HCT116 (cell line): ENCODE results near the gene PALB2. TPM values are rescaled to one million over a fixed set of nuclear protein-coding genes. Genes with fewer than 3 reads are reported as not detected.

ENCODE experiments used
- ATAC-seq: fragments of 200-7000 bp; cut with Tn5 transposase; 2 replicates; pipeline ENCODE4 v1.9.1; 2020; ENCODE audit warnings: mild to moderate bottlenecking, moderate library complexity
- BruUV-seq: library from RNA; stranded (reverse); fragments of 400-500 nt; replicated peaks from 2 replicates; lab custom pipeline; 2021; lab: Mats Ljungman, UMichigan
- CTCF ChIA-PET: fragments of 300-600 bp; sonication (Branson Sonifier 250); formaldehyde crosslinking; loops from one replicate; lab custom pipeline; 2021; ENCODE audit warnings: antibody characterized with exemption; lab: Charles Lee
- POLR2A ChIA-PET: fragments of 300-600, 350-600 bp; sonication (Branson Sonifier 250); formaldehyde crosslinking; loops from one replicate; lab custom pipeline; 2021; ENCODE audit warnings: antibody characterized with exemption; lab: Charles Lee
- RAD21 ChIA-PET, 2 experiments: fragments of 300-600 bp; sonication (Branson Sonifier 250); formaldehyde crosslinking; loops; one replicate each; lab custom pipeline; 2023; ENCODE audit warnings: low total read pairs in 2 of 2; ENCODE audit not compliant: uncharacterized antibody in 2 of 2, unreplicated experiment in 2 of 2, low non-redundant PET in 1 of 2; lab: Charles Lee
- DNase-seq: peaks from one replicate; pipeline ENCODE4 v3.0.0-alpha.2; 2010; ENCODE audit warnings: low read depth, low spot score
- H2AFZ ChIP-seq: fragments of 200-600 bp; shearing (Covaris generic), sonication (generic); 2 replicates; pipeline ENCODE4 v1.6.1; 2017; ENCODE audit warnings: low read depth, mixed run types, mixed read lengths, antibody characterized with exemption, low read length; ENCODE audit not compliant: poor library complexity, severe bottlenecking
- H3K27ac ChIP-seq: 2 replicates; pipeline ENCODE4 v1.5.1; 2012; ENCODE audit warnings: low read depth, low read length
- H3K27me3 ChIP-seq: fragments of 200-600 bp; sonication (generic); 2 replicates; pipeline ENCODE4 v1.6.1; 2016; ENCODE audit warnings: mixed run types, low read length, mixed read lengths; ENCODE audit not compliant: insufficient read depth
- H3K36me3 ChIP-seq, 2 experiments: fragments of 200-500 bp in 1 of 2; fragments of 200-600 bp in 1 of 2; sonication (Bioruptor generic) in 1 of 2; sonication (generic) in 1 of 2; 2 replicates each; pipeline versions ENCODE4 v1.5.1 to v1.6.1; 2014 to 2016; ENCODE audit warnings: low read length in 2 of 2, inconsistent platforms in 1 of 2, mixed read lengths in 1 of 2, mixed run types in 1 of 2; ENCODE audit not compliant: insufficient read depth in 2 of 2, control insufficient read depth in 1 of 2
- H3K4me1 ChIP-seq, 2 experiments: fragments of 200-600 bp in 1 of 2; sonication (generic) in 1 of 2; 2 replicates each; pipeline versions ENCODE4 v1.5.1 to v1.6.1; 2012 to 2017; ENCODE audit warnings: low read length in 2 of 2, inconsistent platforms in 1 of 2, mild to moderate bottlenecking in 1 of 2, mixed read lengths in 1 of 2, mixed run types in 1 of 2, moderate library complexity in 1 of 2; ENCODE audit not compliant: insufficient read depth in 2 of 2, control insufficient read depth in 1 of 2
- H3K4me2 ChIP-seq: fragments of 200-600 bp; sonication (generic); 2 replicates; pipeline ENCODE4 v1.6.1; 2017; ENCODE audit warnings: mixed run types, low read length, mixed read lengths
- H3K4me3 ChIP-seq, 2 experiments: fragments of 200-600 bp in 1 of 2; sonication (generic) in 1 of 2; replicated peaks in 1 of 2; 2 replicates each; pipeline ENCODE4 v1.5.1; 2011 to 2016; ENCODE audit warnings: low read length in 2 of 2, control low read depth in 1 of 2, low read depth in 1 of 2, mild to moderate bottlenecking in 1 of 2, mixed read lengths in 1 of 2, mixed run types in 1 of 2
- H3K79me2 ChIP-seq: fragments of 200-600 bp; sonication (generic); 2 replicates; pipeline ENCODE4 v1.6.1; 2017; ENCODE audit warnings: mild to moderate bottlenecking, mixed run types, low read length, moderate library complexity, mixed read lengths; ENCODE audit not compliant: insufficient read depth
- H3K9ac ChIP-seq: fragments of 200-600 bp; sonication (generic); 2 replicates; pipeline ENCODE4 v1.6.1; 2016; ENCODE audit warnings: low read length, mixed read lengths
- H3K9me2 ChIP-seq: fragments of 200-600 bp; sonication (generic), shearing (Covaris generic); 2 replicates; pipeline ENCODE4 v1.6.1; 2017; ENCODE audit warnings: mixed run types, mild to moderate bottlenecking, moderate library complexity; ENCODE audit not compliant: insufficient read depth
- H3K9me3 ChIP-seq, 2 experiments: fragments of 200-500 bp in 1 of 2; fragments of 200-600 bp in 1 of 2; sonication (Bioruptor generic) in 1 of 2; sonication (generic) in 1 of 2; 2 replicates each; pipeline ENCODE4 v1.6.1; 2014 to 2017; ENCODE audit warnings: low read length in 2 of 2, mixed read lengths in 2 of 2, inconsistent platforms in 1 of 2, low read depth in 1 of 2, mild to moderate bottlenecking in 1 of 2, mixed run types in 1 of 2, moderate library complexity in 1 of 2; ENCODE audit not compliant: control insufficient read depth in 1 of 2, insufficient read depth in 1 of 2
- H4K20me1 ChIP-seq: fragments of 200-600 bp; sonication (generic), shearing (Covaris generic); 2 replicates; pipeline ENCODE4 v1.6.1; 2017; ENCODE audit warnings: mixed run types, mild to moderate bottlenecking, moderate library complexity; ENCODE audit not compliant: insufficient read depth
- CEBPB ChIP-seq: IDR thresholded peaks from 2 replicates; pipeline ENCODE4 v1.6.1; 2012; ENCODE audit warnings: low read depth
- EZH2 ChIP-seq: fragments of 200-600 bp; sonication (generic); IDR thresholded peaks from 2 replicates; pipeline ENCODE4 v1.6.1; 2017; ENCODE audit warnings: antibody characterized with exemption, mixed run types
- FOSL1 ChIP-seq: IDR thresholded peaks from 2 replicates; pipeline ENCODE4 v1.6.1; 2012; ENCODE audit warnings: low read depth
- JUND ChIP-seq: IDR thresholded peaks from 2 replicates; pipeline ENCODE4 v1.6.1; 2012
- REST ChIP-seq: IDR thresholded peaks from 2 replicates; pipeline ENCODE4 v1.6.1; 2012; ENCODE audit warnings: low read depth
- YY1 ChIP-seq: IDR thresholded peaks from 2 replicates; pipeline ENCODE4 v1.6.1; 2011; ENCODE audit warnings: low read length, low read depth, moderate library complexity, mild to moderate bottlenecking; ENCODE audit not compliant: insufficient replicate concordance; ENCODE audit errors: extremely low read depth
- ZFX ChIP-seq: fragments of 450-650 bp; IDR thresholded peaks from 2 replicates; pipeline ENCODE4 v1.6.1; 2017
- intact Hi-C: fragments of 100-400 bp; cut with micrococcal nuclease; formaldehyde crosslinking; loops from 2 replicates; pipeline ENCODE4 v1.10.0; 2022
- total RNA-seq: library from RNA; stranded (reverse); gene quantifications from one replicate; pipeline ENCODE4 v1.2.1, GENCODE V29; 2021; ENCODE audit not compliant: unreplicated experiment
- TF ChIP-seq, protein P1 (sequence below): IDR thresholded peaks from 2 replicates; pipeline ENCODE4 v1.6.1; 2011; ENCODE audit warnings: mild to moderate bottlenecking, low read length, moderate library complexity; ENCODE audit not compliant: insufficient replicate concordance; ENCODE audit errors: extremely low read depth

Gene PALB2
- total RNA-seq, 1 experiment from 2014 or later: 15.6 TPM

DNA sequence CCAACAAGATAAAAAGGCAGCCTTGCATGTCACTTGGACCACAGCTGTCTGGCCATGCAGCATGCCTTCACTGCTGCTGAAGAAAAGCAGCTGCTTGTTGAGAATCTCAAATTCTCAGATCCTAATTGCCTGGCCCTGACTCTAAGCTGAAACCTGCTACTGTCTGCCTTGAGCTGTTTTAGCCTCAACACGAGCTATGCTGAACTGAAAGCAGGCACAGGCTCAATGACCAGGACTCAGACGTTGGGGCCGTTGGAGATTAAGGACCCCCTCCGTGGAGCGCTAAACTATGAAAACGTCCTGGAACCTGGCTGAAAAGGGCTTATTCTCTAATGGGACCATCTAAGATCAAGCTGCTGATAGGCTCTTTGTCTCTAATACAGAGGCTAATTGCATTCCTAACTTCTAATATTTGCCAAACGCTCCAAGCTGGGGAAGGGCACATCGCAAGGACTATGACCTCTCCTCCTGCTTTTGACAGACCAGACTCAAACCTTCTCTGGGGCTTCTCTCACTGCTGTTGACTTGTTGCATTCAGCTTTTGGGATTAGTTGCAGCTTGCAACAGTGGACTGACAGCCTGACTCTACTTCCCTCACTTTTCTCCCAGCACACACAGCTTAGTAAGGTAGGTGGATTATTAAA, 33.0 kb upstream of the PALB2 start:
- Histone ChIP-seq H3K9ac (no peak overlapping the region), H2AFZ (no peak overlapping the region)
- DNase-seq: no peak
- TF ChIP-seq CEBPB (no peak), YY1 (no peak), ZFX (no peak), REST (no peak), FOSL1 (no peak), EZH2 (no peak), JUND (no peak)
- TF ChIP-seq, protein P1, sequence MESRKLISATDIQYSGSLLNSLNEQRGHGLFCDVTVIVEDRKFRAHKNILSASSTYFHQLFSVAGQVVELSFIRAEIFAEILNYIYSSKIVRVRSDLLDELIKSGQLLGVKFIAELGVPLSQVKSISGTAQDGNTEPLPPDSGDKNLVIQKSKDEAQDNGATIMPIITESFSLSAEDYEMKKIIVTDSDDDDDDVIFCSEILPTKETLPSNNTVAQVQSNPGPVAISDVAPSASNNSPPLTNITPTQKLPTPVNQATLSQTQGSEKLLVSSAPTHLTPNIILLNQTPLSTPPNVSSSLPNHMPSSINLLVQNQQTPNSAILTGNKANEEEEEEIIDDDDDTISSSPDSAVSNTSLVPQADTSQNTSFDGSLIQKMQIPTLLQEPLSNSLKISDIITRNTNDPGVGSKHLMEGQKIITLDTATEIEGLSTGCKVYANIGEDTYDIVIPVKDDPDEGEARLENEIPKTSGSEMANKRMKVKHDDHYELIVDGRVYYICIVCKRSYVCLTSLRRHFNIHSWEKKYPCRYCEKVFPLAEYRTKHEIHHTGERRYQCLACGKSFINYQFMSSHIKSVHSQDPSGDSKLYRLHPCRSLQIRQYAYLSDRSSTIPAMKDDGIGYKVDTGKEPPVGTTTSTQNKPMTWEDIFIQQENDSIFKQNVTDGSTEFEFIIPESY: no peak
- TF ChIP-seq, all 23 proteins: peak for 0
- Histone ChIP-seq H3K9me2 (no peaks in the 10 kb centered on the region), H3K27ac (no peak overlapping the region), H3K4me3 (no peak overlapping the region), H3K27me3 (no peaks in the 10 kb centered on the region), H3K4me2 (no peak overlapping the region), H3K79me2 (peaks cover 4% of the 10 kb centered on the region), H3K9me3 (no peaks in the 10 kb centered on the region), H3K4me1 (peaks cover 4 to 11% of the 10 kb centered on the region in 2 experiments; a peak in 3 of 4 replicates), H4K20me1 (no peaks in the 10 kb centered on the region), H3K36me3 (peaks cover 0 to 6% of the 10 kb centered on the region in 2 experiments; a peak in 1 of 4 replicates)
- RAD21 ChIA-PET: no interaction called here
- ATAC-seq: no peak
- POLR2A ChIA-PET: no interaction called here
- no TSS peak for BruUV-seq
- CTCF ChIA-PET: no interaction called here
- intact Hi-C loops: no loop called here
